ENCODE measurements around the gene STAG3.
A peak's percentile ranks its signal among the peaks of the same experiment; 100 is the strongest.
"Not testable (repeated sequence)": the region's sequence is repeated elsewhere in the genome, so short reads cannot be mapped to it uniquely, and the experiment has no call there.

STAG3 gene

GRCh38 chr7:100137851-100138760, 39.6 kb upstream of the STAG3 start:
- no peak for DNase-seq (ENCODE audit: low read depth)
- no peak overlapping the region for H3K4me3 ChIP-seq (ENCODE audit: low read depth, low read length)

DNA sequence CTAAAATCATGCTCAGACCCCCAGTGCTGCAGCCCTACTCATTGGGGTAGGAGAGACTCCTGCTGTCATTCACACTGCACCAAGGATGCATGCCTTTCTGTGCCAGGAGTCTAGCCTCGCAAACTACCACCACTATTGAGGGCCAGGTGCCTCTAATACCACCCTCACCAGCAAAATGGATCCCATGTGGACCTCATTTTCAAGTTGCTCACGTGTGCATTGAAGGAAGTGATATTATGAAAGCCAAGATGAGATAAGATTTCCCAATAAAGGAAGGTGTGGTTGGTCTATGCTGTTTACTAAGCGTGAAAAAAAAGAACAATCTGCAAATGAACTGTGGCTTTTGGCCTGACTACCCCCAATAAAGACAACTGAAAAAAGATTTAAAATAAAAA, 36.2 kb upstream of the STAG3 start:
- H3K4me3 ChIP-seq (ENCODE audit: low read depth, low read length), result no peak overlapping the region
- DNase-seq (ENCODE audit: low read depth), result no peak
- TF ChIP-seq, protein P1, sequence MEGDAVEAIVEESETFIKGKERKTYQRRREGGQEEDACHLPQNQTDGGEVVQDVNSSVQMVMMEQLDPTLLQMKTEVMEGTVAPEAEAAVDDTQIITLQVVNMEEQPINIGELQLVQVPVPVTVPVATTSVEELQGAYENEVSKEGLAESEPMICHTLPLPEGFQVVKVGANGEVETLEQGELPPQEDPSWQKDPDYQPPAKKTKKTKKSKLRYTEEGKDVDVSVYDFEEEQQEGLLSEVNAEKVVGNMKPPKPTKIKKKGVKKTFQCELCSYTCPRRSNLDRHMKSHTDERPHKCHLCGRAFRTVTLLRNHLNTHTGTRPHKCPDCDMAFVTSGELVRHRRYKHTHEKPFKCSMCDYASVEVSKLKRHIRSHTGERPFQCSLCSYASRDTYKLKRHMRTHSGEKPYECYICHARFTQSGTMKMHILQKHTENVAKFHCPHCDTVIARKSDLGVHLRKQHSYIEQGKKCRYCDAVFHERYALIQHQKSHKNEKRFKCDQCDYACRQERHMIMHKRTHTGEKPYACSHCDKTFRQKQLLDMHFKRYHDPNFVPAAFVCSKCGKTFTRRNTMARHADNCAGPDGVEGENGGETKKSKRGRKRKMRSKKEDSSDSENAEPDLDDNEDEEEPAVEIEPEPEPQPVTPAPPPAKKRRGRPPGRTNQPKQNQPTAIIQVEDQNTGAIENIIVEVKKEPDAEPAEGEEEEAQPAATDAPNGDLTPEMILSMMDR (IDR thresholded peaks at IDR 0.05; ENCODE audit: low read depth, low read length, missing control alignments), result no peak

More at GRCh38 chr7:100137851-100138760, 39.6 kb upstream of the STAG3 start:
- TF ChIP-seq, protein P1 (IDR thresholded peaks at IDR 0.05; ENCODE audit: low read depth, low read length, missing control alignments), result no peak

- TF ChIP-seq, protein P1 (IDR thresholded peaks at IDR 0.05; ENCODE audit: low read depth, low read length, missing control alignments), result no peak
- no peak overlapping the region for H3K4me3 ChIP-seq (ENCODE audit: low read depth, low read length)
- DNase-seq (ENCODE audit: low read depth), result no peak
Observed at GRCh38 chr7:100142461-100142860, 35.3 kb upstream of the STAG3 start.

GRCh38 chr7:100146350-100146749, 31.4 kb upstream of the STAG3 start:
- not testable (repeated sequence) for H3K4me3 ChIP-seq (ENCODE audit: low read depth, low read length); DNase-seq (ENCODE audit: low read depth)

DNA sequence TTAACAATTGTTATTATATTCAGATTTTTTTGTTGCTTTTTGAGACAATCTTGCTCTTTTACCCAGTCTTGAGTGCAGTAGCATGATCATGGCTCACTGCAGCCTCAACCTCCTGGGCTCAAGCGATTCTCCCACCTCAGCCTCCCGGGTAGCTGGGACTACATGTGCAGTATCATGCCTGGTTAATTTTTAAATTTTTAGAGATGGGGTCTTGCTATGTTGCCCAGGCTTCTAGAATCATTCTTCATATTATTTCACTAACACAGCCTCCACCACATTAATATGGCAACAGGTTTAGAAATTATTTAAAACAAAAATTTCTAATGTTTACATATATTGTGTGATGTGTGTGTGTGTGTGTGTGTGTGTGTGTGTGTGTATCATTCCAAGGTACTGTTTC, 30.4 kb upstream of the STAG3 start:
- DNase-seq (ENCODE audit: low read depth), result no peak
- no peak overlapping the region for H3K4me3 ChIP-seq (ENCODE audit: low read depth, low read length)
- TF ChIP-seq, protein P1 (IDR thresholded peaks at IDR 0.05; ENCODE audit: low read depth, low read length, missing control alignments), result no peak

DNA sequence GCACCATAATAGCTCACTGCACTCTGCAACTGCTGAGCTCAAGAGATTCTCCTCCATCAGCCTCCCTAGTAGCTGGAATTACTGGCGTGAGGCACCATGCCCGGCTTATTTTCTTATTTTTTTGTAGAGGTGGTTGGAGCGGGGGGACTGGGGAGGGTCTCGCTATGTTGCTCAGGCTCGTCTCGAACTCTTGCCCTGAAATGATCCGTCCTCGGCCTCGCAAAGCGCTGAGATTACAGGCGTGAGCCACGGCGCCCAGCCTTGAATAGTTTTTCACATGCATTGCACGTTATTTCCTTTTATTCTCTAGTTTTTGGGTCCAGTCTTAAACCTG, 29.5 kb upstream of the STAG3 start:
- peak overlapping the region; percentile 47 for H3K4me3 ChIP-seq (ENCODE audit: low read depth, low read length)
- DNase-seq (ENCODE audit: low read depth), result no peak
- TF ChIP-seq, protein P1 (IDR thresholded peaks at IDR 0.05; ENCODE audit: low read depth, low read length, missing control alignments), result no peak

GRCh38 chr7:100148559-100149328, 29.0 kb upstream of the STAG3 start, which contains the start of gene LAMTOR4:
Gene LAMTOR4, plus strand, starts transcription at chr7:100148918. Its CDS starts 55 bp downstream, at chr7:100148973.
- peak; percentile 99 for DNase-seq (ENCODE audit: low read depth)
- peak within 1 kb of the TSS; percentile 97 for H3K4me3 ChIP-seq (ENCODE audit: low read depth, low read length)

More at GRCh38 chr7:100148559-100149328, 29.0 kb upstream of the STAG3 start, which contains the start of gene LAMTOR4:
- TF ChIP-seq, protein P1 (IDR thresholded peaks at IDR 0.05; ENCODE audit: low read depth, low read length, missing control alignments), result peak; percentile 4
